NCI-H2196 treated with DMSO at 0.1 percent for 48 hours (cell line): ENCODE data around the gene OR5W2.
"Not testable (repeated sequence)": the region's sequence is repeated elsewhere in the genome, so short reads cannot be mapped to it uniquely, and the experiment has no call there.

ENCODE experiments used
- DNase-seq: peaks from one replicate; lab custom pipeline; 2025; ENCODE audit not compliant: unreplicated experiment; lab: John Stamatoyannopoulos, UW

Gene OR5W2

DNA sequence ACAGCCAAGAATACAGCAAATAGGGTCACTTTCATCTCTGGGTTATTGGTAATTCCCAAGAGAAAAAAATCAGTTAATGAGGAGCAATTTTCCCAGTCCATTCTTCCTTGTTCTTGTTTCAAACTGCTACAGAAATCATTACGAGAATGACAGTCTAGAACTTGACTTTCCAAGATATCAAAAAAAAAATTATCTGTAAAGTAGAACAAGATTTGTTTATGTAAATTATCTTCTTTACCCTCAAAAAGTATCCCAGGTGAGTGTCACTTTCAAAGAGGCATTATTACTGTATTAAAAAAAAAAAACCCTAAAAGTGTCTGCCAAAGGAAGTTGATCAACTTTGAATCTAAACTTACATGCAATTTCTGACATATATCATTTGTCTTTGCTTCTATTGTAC is at the start of gene OR5W2:
Gene OR5W2 (minus strand): TSS at position 101 of the 400 bp plus-strand sequence. CDS start 0 bp downstream, at position 101.
- no peak for DNase-seq

DNA sequence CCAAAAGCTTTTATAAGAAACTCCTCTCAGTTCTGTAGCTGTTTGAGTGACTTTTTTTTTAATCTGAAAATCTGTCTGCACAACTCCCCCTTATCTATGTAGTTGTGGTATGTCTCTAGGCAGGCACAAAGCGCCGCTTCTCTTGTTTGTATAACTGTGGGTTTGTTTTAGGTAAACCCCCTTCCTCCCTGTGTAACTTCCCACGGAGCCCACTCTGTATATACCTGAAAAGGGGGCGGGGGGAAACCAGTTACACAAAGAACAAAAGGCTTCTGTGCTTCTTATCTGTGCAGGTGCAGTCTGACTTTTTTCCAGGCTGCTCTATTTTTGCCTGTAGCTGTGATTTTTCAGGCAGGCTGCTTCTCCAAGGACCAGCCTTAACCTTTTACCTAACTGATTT is 42.1 kb upstream of the OR5W2 start:
- DNase-seq, result no peak

GRCh38 chr11:55949330-55949729 is 34.9 kb upstream of the OR5W2 start:
- no peak for DNase-seq

DNA sequence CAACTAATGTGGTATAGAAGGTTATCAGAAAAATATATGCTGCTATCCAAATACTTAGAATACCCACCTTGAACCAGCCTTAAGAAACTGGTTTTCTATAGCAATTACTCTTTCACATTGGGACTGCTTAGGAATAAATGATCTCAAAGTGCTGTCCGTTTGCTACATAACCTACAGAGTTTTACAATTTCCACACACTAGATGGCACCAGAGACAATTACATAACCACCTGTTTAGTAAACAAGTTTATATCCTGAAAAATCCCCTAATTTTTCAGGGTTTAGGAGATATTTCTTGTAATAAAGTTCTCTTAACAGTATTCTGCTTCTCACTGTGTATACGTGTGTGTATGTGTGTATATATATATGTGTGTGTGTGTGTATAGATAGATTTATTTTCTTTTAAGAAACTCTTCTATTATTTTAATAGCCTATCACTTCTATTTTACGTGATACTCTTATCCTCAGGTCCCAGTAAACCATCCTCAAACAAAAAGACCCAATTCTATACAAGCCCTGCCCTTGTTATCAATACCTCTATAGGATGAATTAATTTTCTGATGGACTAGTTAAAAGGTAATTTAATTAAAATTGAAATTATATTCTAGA is 28.5 kb upstream of the OR5W2 start:
- DNase-seq, result no peak

DNA sequence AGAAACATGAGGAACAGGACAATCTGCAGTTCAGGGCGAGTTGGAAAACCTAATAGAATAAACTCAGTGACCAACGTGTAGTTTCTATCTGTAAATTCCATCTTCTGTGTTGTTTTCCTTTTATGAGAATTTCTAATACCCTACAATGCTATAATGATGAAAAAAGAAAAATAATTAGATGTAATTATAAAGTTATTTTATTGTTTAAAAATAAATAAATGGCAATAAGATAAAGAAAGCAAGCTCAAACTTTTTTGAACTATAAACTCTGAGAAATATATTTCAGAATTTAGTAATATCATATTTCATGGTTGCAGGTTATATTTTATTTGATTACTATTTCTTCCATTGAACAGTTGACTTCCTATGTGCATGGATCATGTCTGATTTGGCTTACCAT is 21.9 kb upstream of the OR5W2 start, which contains the start of gene OR5I1:
Gene OR5I1 (minus strand): TSS at position 101 of the 400 bp plus-strand sequence. CDS start 0 bp downstream, at position 101.
- DNase-seq, result no peak

DNA sequence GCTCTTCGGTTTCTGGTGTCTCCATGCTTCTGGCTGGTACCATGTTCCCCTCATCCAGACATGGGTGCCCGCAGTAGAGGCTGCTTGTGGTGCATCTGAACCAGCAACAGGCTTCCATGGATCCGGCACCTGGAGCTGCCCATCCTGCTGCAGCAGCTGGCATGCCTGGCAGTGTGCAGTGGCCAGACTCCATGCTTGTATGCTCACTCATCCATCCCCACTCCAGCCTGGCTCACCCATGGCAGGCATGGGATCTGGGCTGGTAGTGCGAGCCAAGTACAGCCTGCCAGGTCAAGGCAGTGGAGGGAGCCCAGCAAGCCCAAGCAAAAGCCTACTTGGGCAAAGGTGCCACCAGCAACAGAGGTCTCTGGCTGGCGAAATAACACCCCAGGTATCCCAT is 6.2 kb upstream of the OR5W2 start:
- no peak for DNase-seq

- no peak for DNase-seq
Observed at GRCh38 chr11:55902308-55902707, 12.1 kb downstream of the OR5W2 start.

- DNase-seq, result no peak
Observed at GRCh38 chr11:55895216-55895615, 19.2 kb downstream of the OR5W2 start.

GRCh38 chr11:55885481-55885880 is 28.9 kb downstream of the OR5W2 start:
- DNase-seq, result not testable (repeated sequence)

- not testable (repeated sequence) for DNase-seq
Observed at GRCh38 chr11:55884995-55885394, 29.4 kb downstream of the OR5W2 start.

DNA sequence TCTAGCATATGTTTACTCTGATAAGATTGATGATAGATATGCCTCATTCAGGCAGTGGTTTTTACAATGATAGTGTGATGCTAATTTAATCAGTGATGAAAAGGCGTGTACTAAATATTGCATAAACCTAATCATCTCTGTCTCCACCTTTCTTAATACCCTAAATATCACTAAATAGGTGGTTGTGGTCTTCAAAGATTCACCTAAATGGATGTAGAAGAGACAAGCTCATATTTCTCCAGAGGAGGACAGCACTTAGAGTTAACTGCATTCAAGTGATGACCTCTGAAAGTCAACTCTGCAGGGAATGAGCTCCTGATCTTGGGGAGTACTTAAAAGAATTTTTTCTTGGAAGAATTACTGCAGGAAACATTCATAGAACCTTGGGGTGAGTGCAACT is 31.4 kb downstream of the OR5W2 start, which contains the start of gene TRIM51:
Gene TRIM51 (plus strand): TSS at position 301 of the 400 bp plus-strand sequence. CDS start 2,132 bp downstream, outside the sequence.
- not testable (repeated sequence) for DNase-seq

GRCh38 chr11:55873146-55873545 is 41.2 kb downstream of the OR5W2 start:
- DNase-seq, result not testable (repeated sequence)

GRCh38 chr11:55872731-55873130 is 41.7 kb downstream of the OR5W2 start:
- not testable (repeated sequence) for DNase-seq

GRCh38 chr11:55867354-55867753 is 47.0 kb downstream of the OR5W2 start:
- not testable (repeated sequence) for DNase-seq
